PC-3 (cell line): ENCODE measurements around the gene PRKRIP1.

Experiments used
- CTCF ChIP-seq: fragments of 300-600 bp; sonication (generic); conservative IDR thresholded peaks from 2 replicates; pipeline ENCODE4 v1.5.1; 2017; ENCODE audit warnings: antibody characterized with exemption, low read depth, mild to moderate bottlenecking, low read length
- EZH2 ChIP-seq: fragments of 300-600 bp; sonication (generic); IDR thresholded peaks from one replicate; pipeline ENCODE4 v1.6.1; 2017; ENCODE audit warnings: antibody characterized with exemption, mild to moderate bottlenecking, low read length; ENCODE audit not compliant: unreplicated experiment

- TF ChIP-seq EZH2 (no peak), CTCF (no peak)
Measured at GRCh38 chr7:102395873-102396709, at the start of gene PRKRIP1.
